ENCODE measurements around the gene SP140. TPM values are rescaled to one million over a fixed set of nuclear protein-coding genes. Genes with fewer than 3 reads are reported as not detected.
A peak's percentile ranks its signal among the peaks of the same experiment; 100 is the strongest.
"Not testable (repeated sequence)": the region's sequence is repeated elsewhere in the genome, so short reads cannot be mapped to it uniquely, and the experiment has no call there.

The SP140 gene
- total and polyA plus RNA-seq, 7 experiments from 2014 or later: 11.3 to 120 (median 40.6) TPM

DNA sequence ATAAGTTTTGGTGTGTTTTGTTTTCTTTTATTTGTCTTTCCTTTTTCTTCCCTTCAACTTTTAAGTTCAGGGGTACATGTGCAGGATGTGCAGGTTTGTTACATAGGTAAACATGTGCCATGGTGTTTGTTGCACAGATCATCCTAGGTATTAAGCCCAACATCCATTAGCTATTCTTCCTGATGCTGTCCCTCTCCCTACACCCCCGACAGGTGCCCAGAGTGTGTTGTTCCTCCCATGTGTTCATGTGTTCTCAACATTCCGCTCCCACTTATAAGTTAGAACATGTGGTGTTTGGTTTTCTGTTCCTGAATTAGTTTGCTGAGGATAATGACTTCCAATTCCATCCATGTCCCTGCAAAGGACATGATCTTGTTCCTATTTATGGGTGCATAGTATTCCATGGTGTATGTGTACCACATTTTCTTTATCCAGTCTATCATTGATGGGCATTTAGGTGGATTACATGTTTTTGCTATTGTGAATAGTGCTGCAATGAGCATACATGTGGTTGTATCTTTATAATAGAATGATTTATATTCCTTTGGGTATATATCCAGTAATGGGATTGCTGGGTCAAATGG lies 117.6 kb downstream of the SP140 start:
- POLR2A ChIA-PET; H3K27me3 Mint-ChIP-seq; H3K4me3 ChIP-seq (ENCODE audit: low read length); ATAC-seq; intact Hi-C loops (cut with micrococcal nuclease); H3K27me3 ChIP-seq (ENCODE audit: control insufficient read depth in 2 of 2, insufficient read depth in 2 of 2, low read length in 2 of 2); H3K9me3 ChIP-seq (ENCODE audit: control insufficient read depth in 2 of 3, low read length in 3 of 3); CTCF ChIA-PET; H3K27ac ChIP-seq (ENCODE audit: low read depth, low read length); DNase-seq: not testable (repeated sequence)
- Mint-ChIP-seq H3K4me3 (peak overlapping the region in 4 of 10 donors; percentile 4 to 61 (median 46)), H3K36me3 (peaks cover 47 to 68% (median 56%) of the 10 kb centered on the region in 5 donors), H3K9me3 (peaks cover 12 to 49% (median 35%) of the 10 kb centered on the region in 11 donors), H3K4me1 (peaks cover 29 to 56% (median 49%) of the 10 kb centered on the region in 7 donors), H3K27ac (peak overlapping the region in 5 of 9 donors; percentile 20 to 81 (median 57))
- peaks cover 5 to 24% of the 10 kb centered on the region in 2 donors for H3K4me1 ChIP-seq (ENCODE audit: control insufficient read depth in 2 of 2, insufficient read depth in 2 of 2, low read length in 2 of 2)
- H3K36me3 ChIP-seq (ENCODE audit: control insufficient read depth in 2 of 3, insufficient read depth in 3 of 3, low read length in 3 of 3): peaks cover 0 to 24% (median 0%) of the 10 kb centered on the region in 3 experiments

DNA sequence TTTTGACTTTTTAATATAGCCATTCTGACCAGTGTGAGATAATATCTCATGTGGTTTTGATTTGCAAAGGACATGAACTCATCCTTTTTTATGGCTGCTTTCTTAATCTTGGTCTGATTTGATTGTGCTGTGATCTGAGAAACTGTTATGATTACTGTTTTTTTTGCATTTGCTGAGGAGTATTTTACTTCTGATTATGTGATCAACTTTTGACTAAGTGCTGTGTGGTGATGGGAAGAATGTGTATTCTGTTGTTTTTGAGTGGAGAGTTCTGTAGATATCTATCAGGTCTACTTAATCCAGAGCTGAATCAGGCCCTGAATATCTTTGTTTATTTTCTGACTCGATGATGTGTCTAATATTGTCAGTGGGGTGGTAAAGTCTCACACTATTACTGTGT lies 118.2 kb downstream of the SP140 start:
- peak overlapping the region in 6 of 9 donors; percentile 2 to 31 (median 11) for H3K27ac Mint-ChIP-seq
- no peaks in the 10 kb centered on the region for H3K27me3 Mint-ChIP-seq
- peaks cover 12 to 49% (median 35%) of the 10 kb centered on the region in 11 donors for H3K9me3 Mint-ChIP-seq
- Histone ChIP-seq H3K9me3 (ENCODE audit: control insufficient read depth in 2 of 3, low read length in 3 of 3) (peaks cover 0 to 4% (median 0%) of the 10 kb centered on the region in 3 experiments), H3K4me3 (ENCODE audit: low read length) (no peak overlapping the region), H3K36me3 (ENCODE audit: control insufficient read depth in 2 of 3, insufficient read depth in 3 of 3, low read length in 3 of 3) (peaks cover 0 to 24% (median 0%) of the 10 kb centered on the region in 3 experiments), H3K27ac (ENCODE audit: low read depth, low read length) (no peak overlapping the region), H3K4me1 (ENCODE audit: control insufficient read depth in 2 of 2, insufficient read depth in 2 of 2, low read length in 2 of 2) (peaks cover 6 to 30% of the 10 kb centered on the region in 2 donors), H3K27me3 (ENCODE audit: control insufficient read depth in 2 of 2, insufficient read depth in 2 of 2, low read length in 2 of 2) (no peaks in the 10 kb centered on the region)
- peaks cover 47 to 71% (median 62%) of the 10 kb centered on the region in 5 donors for H3K36me3 Mint-ChIP-seq
- no peak for DNase-seq
- ChIA-PET CTCF (interaction anchor here (0.6 kb wide), 1 partner anchor 417 kb away, joined by 3 read pairs; no protein-coding TSS in a partner anchor), POLR2A (interaction anchor here (0.6 kb wide), 1 partner anchor 14 kb away, joined by 3 read pairs; no protein-coding TSS in a partner anchor)
- intact Hi-C loops (cut with micrococcal nuclease): no loop called here
- peak overlapping the region in 6 of 10 donors; percentile 7 to 47 (median 22) for H3K4me3 Mint-ChIP-seq
- ATAC-seq: no peak
- H3K4me1 Mint-ChIP-seq: peaks cover 35 to 62% (median 55%) of the 10 kb centered on the region in 7 donors

DNA sequence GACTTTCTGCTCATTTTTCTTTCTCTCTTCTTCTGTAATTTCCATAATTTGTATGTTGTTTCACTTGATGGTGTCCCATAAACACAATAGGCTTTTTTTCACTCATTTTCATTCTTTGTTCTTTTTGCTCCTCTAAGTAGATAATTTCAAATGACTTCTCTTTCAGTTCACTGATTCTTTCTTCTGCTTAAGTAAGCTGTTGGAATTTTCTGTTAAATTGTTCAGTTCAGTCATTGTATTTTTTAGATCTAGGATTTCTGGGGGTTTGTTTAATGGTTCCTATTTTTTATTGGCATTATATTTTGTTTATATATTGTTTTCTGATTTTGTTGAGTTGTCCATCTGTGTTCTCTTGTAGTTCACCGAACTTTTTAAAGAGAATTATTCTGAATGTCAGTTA lies 120.9 kb downstream of the SP140 start:
- intact Hi-C loops (cut with micrococcal nuclease): loop anchor here in 1 of 2 donors (5.0 kb wide), 1 partner anchor 84 kb away; no protein-coding TSS in a partner anchor
- Mint-ChIP-seq H3K27me3 (no peaks in the 10 kb centered on the region), H3K36me3 (peaks cover 47 to 78% (median 73%) of the 10 kb centered on the region in 5 donors), H3K4me1 (peaks cover 41 to 85% (median 77%) of the 10 kb centered on the region in 7 donors), H3K4me3 (peak overlapping the region in 5 of 10 donors; percentile 4 to 45 (median 14)), H3K27ac (peak overlapping the region in 6 of 9 donors; percentile 9 to 62 (median 22)), H3K9me3 (peaks cover 12 to 49% (median 35%) of the 10 kb centered on the region in 11 donors)
- H3K36me3 ChIP-seq (ENCODE audit: control insufficient read depth in 2 of 3, insufficient read depth in 3 of 3, low read length in 3 of 3): peaks cover 0 to 24% (median 0%) of the 10 kb centered on the region in 3 experiments
- peaks cover 12 to 32% of the 10 kb centered on the region in 2 donors for H3K4me1 ChIP-seq (ENCODE audit: control insufficient read depth in 2 of 2, insufficient read depth in 2 of 2, low read length in 2 of 2)
- H3K27ac ChIP-seq (ENCODE audit: low read depth, low read length): no peak overlapping the region
- peaks cover 0 to 4% (median 0%) of the 10 kb centered on the region in 3 experiments for H3K9me3 ChIP-seq (ENCODE audit: control insufficient read depth in 2 of 3, low read length in 3 of 3)
- no peaks in the 10 kb centered on the region for H3K27me3 ChIP-seq (ENCODE audit: control insufficient read depth in 2 of 2, insufficient read depth in 2 of 2, low read length in 2 of 2)
- no peak for ATAC-seq
- no peak overlapping the region for H3K4me3 ChIP-seq (ENCODE audit: low read length)
- ChIA-PET POLR2A (interaction anchor here (1.8 to 2.8 kb wide), 2 partner anchors 10 to 18 kb away, joined by 4 to 9 read pairs; no protein-coding TSS in a partner anchor), CTCF (interaction anchor here (0.7 kb wide), 1 partner anchor 11 kb away, joined by 3 read pairs; no protein-coding TSS in a partner anchor)
- no peak for DNase-seq

DNA sequence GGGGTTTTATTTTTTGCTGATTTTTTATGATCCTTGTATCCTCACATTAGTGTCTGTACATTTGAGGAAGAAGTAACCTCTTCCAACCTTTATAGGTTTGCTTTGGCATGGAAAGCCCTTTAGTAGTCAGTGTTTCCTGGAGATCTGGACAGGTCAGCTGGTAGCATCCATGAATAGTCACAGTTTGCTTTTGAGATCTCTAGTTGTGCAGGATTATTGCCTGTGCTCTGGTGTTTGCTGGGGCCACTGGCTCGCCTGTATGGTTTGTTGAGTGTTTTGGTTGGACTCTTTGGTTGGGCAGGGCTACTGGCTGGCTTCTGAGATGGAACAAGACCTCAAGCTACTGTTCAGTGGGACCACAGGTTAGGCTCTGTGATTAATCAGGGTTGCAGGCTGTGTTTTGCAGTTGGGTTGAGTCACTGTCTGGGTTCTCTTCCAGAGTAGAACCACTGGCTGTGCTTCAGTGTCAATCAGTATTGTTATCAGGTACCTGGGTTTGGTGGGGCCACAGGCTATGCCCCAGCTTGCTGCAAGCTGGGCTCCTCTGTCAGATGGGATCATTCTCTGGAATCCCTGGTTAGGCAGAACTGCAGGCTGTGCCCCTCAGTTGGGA lies 121.5 kb downstream of the SP140 start:
- peaks cover 0 to 4% (median 0%) of the 10 kb centered on the region in 3 experiments for H3K9me3 ChIP-seq (ENCODE audit: control insufficient read depth in 2 of 3, low read length in 3 of 3)
- no peaks in the 10 kb centered on the region for H3K27me3 ChIP-seq (ENCODE audit: control insufficient read depth in 2 of 2, insufficient read depth in 2 of 2, low read length in 2 of 2)
- peaks cover 12 to 32% of the 10 kb centered on the region in 2 donors for H3K4me1 ChIP-seq (ENCODE audit: control insufficient read depth in 2 of 2, insufficient read depth in 2 of 2, low read length in 2 of 2)
- H3K27ac Mint-ChIP-seq: peak overlapping the region in 5 of 9 donors; percentile 12 to 62 (median 38)
- no peak for ATAC-seq
- H3K9me3 Mint-ChIP-seq: peaks cover 12 to 49% (median 35%) of the 10 kb centered on the region in 11 donors
- intact Hi-C loops (cut with micrococcal nuclease): loop anchor here in 1 of 2 donors (5.0 kb wide), 1 partner anchor 85 kb away; no protein-coding TSS in a partner anchor
- ChIA-PET POLR2A (interaction anchor here (1.8 to 2.8 kb wide), 2 partner anchors 11 to 18 kb away, joined by 4 to 9 read pairs; no protein-coding TSS in a partner anchor), CTCF (interaction anchor here (0.7 kb wide), 1 partner anchor 10 kb away, joined by 3 read pairs; no protein-coding TSS in a partner anchor)
- peak overlapping the region; percentile 1 for H3K27ac ChIP-seq (ENCODE audit: low read depth, low read length)
- peaks cover 47 to 80% (median 74%) of the 10 kb centered on the region in 5 donors for H3K36me3 Mint-ChIP-seq
- DNase-seq: no peak
- no peaks in the 10 kb centered on the region for H3K27me3 Mint-ChIP-seq
- peaks cover 41 to 87% (median 80%) of the 10 kb centered on the region in 7 donors for H3K4me1 Mint-ChIP-seq
- peaks cover 0 to 24% (median 0%) of the 10 kb centered on the region in 3 experiments for H3K36me3 ChIP-seq (ENCODE audit: control insufficient read depth in 2 of 3, insufficient read depth in 3 of 3, low read length in 3 of 3)
- no peak overlapping the region for H3K4me3 ChIP-seq (ENCODE audit: low read length)
- H3K4me3 Mint-ChIP-seq: peak overlapping the region in 3 of 10 donors; percentile 9 to 33 (median 14)

DNA sequence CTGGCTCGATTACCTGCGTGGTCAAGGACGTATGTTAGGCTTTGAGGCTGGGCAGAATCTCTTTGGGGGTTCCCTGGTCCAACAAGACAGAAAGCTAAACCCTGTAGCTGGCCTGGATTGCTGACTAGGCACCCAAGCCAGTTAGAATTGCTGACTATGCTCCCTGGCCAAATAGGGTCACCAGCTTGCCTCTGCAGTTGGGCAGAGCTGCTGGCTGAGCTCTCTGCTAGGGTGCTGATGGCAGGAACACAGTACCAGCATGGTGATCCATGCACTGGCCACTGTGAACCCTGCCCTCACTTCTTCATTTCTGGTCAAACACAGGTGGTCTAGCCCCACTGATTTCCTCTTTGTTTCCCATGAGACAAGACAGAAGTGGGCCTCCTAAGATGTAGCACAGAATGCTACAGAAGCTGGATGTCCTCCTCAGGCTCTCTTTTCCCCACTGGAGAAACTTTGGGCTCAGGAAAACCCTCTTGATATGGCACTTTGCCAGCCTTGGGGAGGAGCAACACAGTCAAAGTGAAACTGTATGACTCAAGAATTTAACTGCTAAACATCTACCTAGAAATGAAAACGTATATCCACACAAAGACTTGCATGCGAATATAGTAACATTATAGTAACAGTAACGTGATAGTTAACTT lies 122.2 kb downstream of the SP140 start:
- DNase-seq: peak in 1 of 9 donors; percentile 37
- no peak for ATAC-seq
- Histone ChIP-seq H3K36me3 (ENCODE audit: control insufficient read depth in 2 of 3, insufficient read depth in 3 of 3, low read length in 3 of 3) (peaks cover 0 to 19% (median 0%) of the 10 kb centered on the region in 3 experiments), H3K9me3 (ENCODE audit: control insufficient read depth in 2 of 3, low read length in 3 of 3) (peaks cover 0 to 4% (median 0%) of the 10 kb centered on the region in 3 experiments), H3K27me3 (ENCODE audit: control insufficient read depth in 2 of 2, insufficient read depth in 2 of 2, low read length in 2 of 2) (no peaks in the 10 kb centered on the region), H3K27ac (ENCODE audit: low read depth, low read length) (no peak overlapping the region), H3K4me1 (ENCODE audit: control insufficient read depth in 2 of 2, insufficient read depth in 2 of 2, low read length in 2 of 2) (peaks cover 12 to 29% of the 10 kb centered on the region in 2 donors), H3K4me3 (ENCODE audit: low read length) (no peak overlapping the region)
- H3K9me3 Mint-ChIP-seq: peaks cover 6 to 43% (median 29%) of the 10 kb centered on the region in 11 donors
- intact Hi-C loops (cut with micrococcal nuclease): loop anchor here in 1 of 2 donors (1.0 to 5.0 kb wide), 4 partner anchors 12 to 85 kb away; partner anchors contain the start of gene SP140L
- ChIA-PET POLR2A (interaction anchor here (1.8 to 2.8 kb wide), 2 partner anchors 12 to 19 kb away, joined by 4 to 9 read pairs; no protein-coding TSS in a partner anchor), CTCF (interaction anchor here (1.4 kb wide), 1 partner anchor 10 kb away, joined by 3 read pairs; no protein-coding TSS in a partner anchor)
- H3K27me3 Mint-ChIP-seq: no peaks in the 10 kb centered on the region
- peak overlapping the region in 8 of 9 donors; percentile 20 to 95 (median 78) for H3K27ac Mint-ChIP-seq
- H3K4me3 Mint-ChIP-seq: peak overlapping the region; percentile 21 to 77 (median 62)
- H3K36me3 Mint-ChIP-seq: peaks cover 40 to 77% (median 70%) of the 10 kb centered on the region in 5 donors
- H3K4me1 Mint-ChIP-seq: peaks cover 34 to 84% (median 77%) of the 10 kb centered on the region in 7 donors
